Activated CD8-positive, alpha-beta memory T cell treated with anti-CD3 and anti-CD28 coated beads, Interleukin-2, amount 10 ng/mL, durations not matched to agents 7 days and 5 days (primary cell): Measurements from ENCODE around the gene CARMIL1. TPM values are rescaled to one million over a fixed set of nuclear protein-coding genes. Genes with fewer than 3 reads are reported as not detected.

Source experiments
- ATAC-seq: fragments of 150-1000 bp; cut with Tn5 transposase; one replicate; pipeline ENCODE4 v1.10.0; 2021; ENCODE audit warnings: moderate library complexity
- CTCF ChIA-PET: fragments of 350-600 bp; sonication (Branson Sonifier 250); formaldehyde crosslinking; loops from one replicate; lab custom pipeline; 2021; ENCODE audit warnings: antibody characterized with exemption; lab: Charles Lee
- DNase-seq: peaks from one replicate; pipeline ENCODE4 v3.0.0-alpha.2; 2020
- H3K27ac Mint-ChIP-seq: one replicate; pipeline ENCODE4 v1.8.0; 2021; ENCODE audit warnings: mild to moderate bottlenecking, mixed read lengths
- H3K27me3 Mint-ChIP-seq: one replicate; pipeline ENCODE4 v1.8.0; 2021; ENCODE audit warnings: mixed read lengths
- H3K36me3 Mint-ChIP-seq: one replicate; pipeline ENCODE4 v1.8.0; 2021; ENCODE audit warnings: mild to moderate bottlenecking, mixed read lengths
- H3K4me1 Mint-ChIP-seq: one replicate; pipeline ENCODE4 v1.8.0; 2021; ENCODE audit warnings: mixed read lengths
- H3K4me3 Mint-ChIP-seq: one replicate; pipeline ENCODE4 v1.8.0; 2021; ENCODE audit warnings: mild to moderate bottlenecking, moderate library complexity, mixed read lengths
- H3K9me3 Mint-ChIP-seq: one replicate; pipeline ENCODE4 v1.8.0; 2022; ENCODE audit warnings: low read depth, mixed read lengths
- total RNA-seq, 2 experiments: library from RNA; stranded (reverse); gene quantifications; one replicate each; pipeline ENCODE4 v1.2.3, GENCODE V29; 2021

Gene CARMIL1
- total RNA-seq, 2 experiments from 2014 or later, result 3.4 to 3.8 TPM

DNA sequence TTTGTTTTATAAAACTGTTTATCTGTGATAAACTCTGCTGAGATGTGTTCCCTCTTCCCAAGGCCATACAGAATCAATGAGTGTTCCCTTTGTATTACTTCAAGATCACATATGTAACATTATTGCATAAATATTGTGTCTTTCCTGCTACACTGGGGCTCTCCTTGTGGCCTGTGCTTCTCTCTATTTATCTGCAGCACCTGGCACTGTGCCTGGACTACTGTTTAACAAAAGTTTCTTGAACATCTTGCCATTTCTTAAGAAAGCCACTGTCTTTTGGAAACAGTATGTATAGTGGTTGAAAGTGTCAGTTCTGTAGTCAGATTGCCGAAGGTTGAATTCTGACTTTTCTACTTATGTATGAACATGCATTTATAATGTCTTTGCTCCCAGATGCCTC lies 203.8 kb downstream of the CARMIL1 start:
- Mint-ChIP-seq H3K4me3 (no peak overlapping the region), H3K36me3 (no peaks in the 10 kb centered on the region), H3K9me3 (no peaks in the 10 kb centered on the region), H3K27ac (no peak overlapping the region), H3K4me1 (no peaks in the 10 kb centered on the region), H3K27me3 (no peaks in the 10 kb centered on the region)
- CTCF ChIA-PET, result no interaction called here
- ATAC-seq, result no peak
- DNase-seq, result no peak

DNA sequence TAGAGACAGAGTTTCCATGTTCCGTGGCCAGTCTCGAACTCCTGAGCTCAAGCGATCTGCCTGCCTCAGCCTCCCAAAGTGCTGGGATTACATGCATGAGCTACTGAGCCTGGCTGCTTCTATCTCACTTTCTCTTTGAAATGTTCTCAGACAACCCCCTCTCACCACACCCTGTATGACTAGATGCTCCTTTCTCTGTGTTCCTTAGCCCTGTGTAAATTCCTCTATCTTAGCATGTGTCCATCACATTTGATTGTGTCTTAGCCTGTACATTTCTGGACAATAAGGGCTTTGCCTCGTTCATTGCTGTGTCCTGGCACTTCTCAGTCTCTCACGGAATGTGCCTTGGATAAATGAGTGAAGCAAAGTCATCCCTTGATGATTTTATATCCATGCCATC lies 204.8 kb downstream of the CARMIL1 start:
- DNase-seq (no peak), ATAC-seq (no peak)
- no peaks in the 10 kb centered on the region for H3K4me1 Mint-ChIP-seq
- H3K27ac Mint-ChIP-seq, result no peak overlapping the region
- CTCF ChIA-PET, result interaction anchor here (1.7 kb wide), 1 partner anchor 205 kb away, joined by 5 read pairs; the partner anchor contains the start of gene CARMIL1
- no peaks in the 10 kb centered on the region for H3K27me3 Mint-ChIP-seq
- no peak overlapping the region for H3K4me3 Mint-ChIP-seq
- no peaks in the 10 kb centered on the region for H3K36me3 Mint-ChIP-seq
- H3K9me3 Mint-ChIP-seq, result no peaks in the 10 kb centered on the region

DNA sequence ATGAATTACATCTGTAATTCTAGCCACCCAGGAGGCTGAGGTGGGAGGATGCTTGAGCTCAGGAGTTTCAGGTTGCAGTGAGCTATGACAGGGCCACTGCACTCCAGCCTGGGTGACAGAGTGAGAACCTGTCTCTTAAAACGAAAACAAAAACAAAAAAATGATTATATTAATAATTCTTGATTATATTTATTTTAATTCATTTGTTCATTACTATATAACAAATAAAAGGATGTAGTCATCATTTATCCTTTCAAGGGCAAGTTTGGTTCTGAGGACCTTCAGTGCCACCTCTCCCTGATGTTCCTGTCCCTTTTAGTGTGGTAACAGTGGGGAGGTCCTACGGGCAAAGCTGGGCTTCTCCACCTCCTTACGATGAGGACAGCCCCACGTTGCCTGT lies 205.7 kb downstream of the CARMIL1 start:
- CTCF ChIA-PET, result interaction anchor here (1.7 to 8.8 kb wide), 3 partner anchors 145 to 220 kb away, joined by 5 to 94 read pairs (median 5); partner anchors contain the start of gene CARMIL1
- H3K4me3 Mint-ChIP-seq, result no peak overlapping the region

GRCh38 chr6:25485821-25486534 lies 206.8 kb downstream of the CARMIL1 start:
- Mint-ChIP-seq H3K4me1 (peaks cover 4% of the 10 kb centered on the region), H3K4me3 (no peak overlapping the region), H3K27me3 (no peaks in the 10 kb centered on the region), H3K9me3 (no peaks in the 10 kb centered on the region), H3K36me3 (no peaks in the 10 kb centered on the region), H3K27ac (no peak overlapping the region)
- ATAC-seq (no peak), DNase-seq (no peak)
- CTCF ChIA-PET, result interaction anchor here (0.5 to 8.8 kb wide), 4 partner anchors 146 to 221 kb away, joined by 4 to 104 read pairs (median 50); partner anchors contain the start of gene CARMIL1

More for the DNA sequence above, 205.7 kb downstream of the CARMIL1 start:
- DNase-seq (no peak), ATAC-seq (no peak)
- Mint-ChIP-seq H3K27ac (no peak overlapping the region), H3K4me1 (peaks cover 3% of the 10 kb centered on the region), H3K27me3 (no peaks in the 10 kb centered on the region), H3K9me3 (no peaks in the 10 kb centered on the region), H3K36me3 (no peaks in the 10 kb centered on the region)

GRCh38 chr6:25486550-25486949 lies 207.4 kb downstream of the CARMIL1 start:
- H3K27ac Mint-ChIP-seq, result no peak overlapping the region
- no peak for ATAC-seq
- no peaks in the 10 kb centered on the region for H3K27me3 Mint-ChIP-seq
- CTCF ChIA-PET, result interaction anchor here (1.0 to 8.8 kb wide), 3 partner anchors 208 to 263 kb away, joined by 5 to 104 read pairs (median 94); partner anchors contain the start of gene CARMIL1
- no peak overlapping the region for H3K4me3 Mint-ChIP-seq
- no peak for DNase-seq
- H3K36me3 Mint-ChIP-seq, result no peaks in the 10 kb centered on the region
- H3K9me3 Mint-ChIP-seq, result no peaks in the 10 kb centered on the region
- peaks cover 4% of the 10 kb centered on the region for H3K4me1 Mint-ChIP-seq

DNA sequence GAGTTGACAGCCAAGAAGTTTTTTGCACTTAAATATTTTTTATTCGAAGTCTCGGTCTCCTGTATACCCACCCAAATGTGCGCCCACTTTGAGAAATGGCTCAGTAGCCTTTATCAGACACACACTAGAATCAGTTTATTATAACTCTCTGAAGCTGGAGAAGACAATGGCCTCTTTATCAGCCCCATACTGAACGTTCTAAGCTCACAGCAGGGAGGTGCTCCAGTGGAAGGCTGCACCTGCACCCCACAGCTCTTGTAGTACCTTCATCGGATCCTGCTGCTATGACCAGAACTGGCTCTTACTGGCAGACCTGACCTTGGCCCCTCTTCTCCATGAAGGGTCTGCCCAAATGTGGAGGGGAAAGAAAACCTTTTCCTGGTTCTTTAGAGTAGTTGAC lies 207.8 kb downstream of the CARMIL1 start:
- Mint-ChIP-seq H3K9me3 (no peaks in the 10 kb centered on the region), H3K27ac (no peak overlapping the region), H3K4me1 (peaks cover 4% of the 10 kb centered on the region), H3K36me3 (no peaks in the 10 kb centered on the region), H3K27me3 (no peaks in the 10 kb centered on the region), H3K4me3 (no peak overlapping the region)
- CTCF ChIA-PET, result interaction anchor here (1.0 to 8.8 kb wide), 3 partner anchors 208 to 263 kb away, joined by 5 to 104 read pairs (median 94); partner anchors contain the start of gene CARMIL1
- no peak for DNase-seq
- ATAC-seq, result no peak

DNA sequence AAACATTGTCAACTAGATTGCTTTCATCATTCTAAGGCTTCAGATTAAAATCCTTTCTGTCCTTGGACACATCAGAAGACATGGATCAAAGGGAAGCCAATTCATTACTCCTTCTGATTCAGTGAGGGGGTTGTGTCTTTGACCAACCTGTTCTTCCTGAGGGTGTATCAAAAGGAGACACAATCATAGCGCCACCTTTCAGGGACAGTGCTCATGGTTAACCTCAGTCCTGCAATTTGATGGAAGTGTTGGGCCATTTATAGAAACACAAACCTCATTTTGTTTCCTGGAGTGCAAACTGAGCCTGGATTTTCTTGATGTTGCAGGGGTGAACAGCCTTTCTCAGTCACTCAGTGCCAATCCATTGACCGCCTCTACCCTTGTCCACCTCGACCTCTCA lies 209.0 kb downstream of the CARMIL1 start:
- Mint-ChIP-seq H3K27ac (no peak overlapping the region), H3K9me3 (no peaks in the 10 kb centered on the region), H3K4me1 (peaks cover 4% of the 10 kb centered on the region), H3K4me3 (no peak overlapping the region), H3K36me3 (no peaks in the 10 kb centered on the region), H3K27me3 (no peaks in the 10 kb centered on the region)
- ATAC-seq (no peak), DNase-seq (no peak)
- CTCF ChIA-PET, result interaction anchor here (7.1 to 8.8 kb wide), 2 partner anchors 210 to 223 kb away, joined by 94 to 104 read pairs; partner anchors contain the start of gene CARMIL1

DNA sequence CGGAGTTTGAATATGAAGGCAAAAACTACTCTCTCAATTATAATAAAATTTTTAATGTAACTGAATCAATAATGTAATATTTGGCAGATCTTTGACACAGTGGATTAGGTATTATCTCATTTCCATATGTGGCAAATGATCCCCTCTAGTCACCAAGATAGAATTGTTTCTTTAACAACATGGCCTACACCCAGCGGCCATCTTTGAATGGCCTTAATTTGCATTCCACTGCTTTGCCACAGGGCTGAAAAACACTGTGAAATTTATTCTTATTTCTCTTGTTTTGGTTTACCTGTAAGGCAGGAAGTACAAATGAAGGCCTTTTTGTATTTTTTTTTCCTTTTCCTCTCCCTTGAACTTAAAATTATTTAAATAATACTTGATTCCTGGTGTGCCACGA lies 210.2 kb downstream of the CARMIL1 start:
- no peaks in the 10 kb centered on the region for H3K9me3 Mint-ChIP-seq
- H3K27ac Mint-ChIP-seq, result no peak overlapping the region
- H3K27me3 Mint-ChIP-seq, result no peaks in the 10 kb centered on the region
- CTCF ChIA-PET, result interaction anchor here (0.7 to 8.8 kb wide), 36 partner anchors 8 to 266 kb away, joined by 3 to 104 read pairs (median 4); partner anchors contain the start of gene CARMIL1
- peaks cover 4% of the 10 kb centered on the region for H3K4me1 Mint-ChIP-seq
- ATAC-seq, result no peak
- no peak overlapping the region for H3K4me3 Mint-ChIP-seq
- no peaks in the 10 kb centered on the region for H3K36me3 Mint-ChIP-seq
- DNase-seq, result no peak

GRCh38 chr6:25490018-25490801 lies 211.0 kb downstream of the CARMIL1 start:
- Mint-ChIP-seq H3K27ac (no peak overlapping the region), H3K4me1 (peaks cover 4% of the 10 kb centered on the region), H3K4me3 (no peak overlapping the region), H3K36me3 (no peaks in the 10 kb centered on the region), H3K27me3 (no peaks in the 10 kb centered on the region), H3K9me3 (no peaks in the 10 kb centered on the region)
- ATAC-seq (peak; percentile 79), DNase-seq (peak; percentile 79)
- CTCF ChIA-PET, result interaction anchor here (0.7 to 8.8 kb wide), 44 partner anchors 9 to 267 kb away, joined by 3 to 104 read pairs (median 4); partner anchors contain the start of gene CARMIL1

DNA sequence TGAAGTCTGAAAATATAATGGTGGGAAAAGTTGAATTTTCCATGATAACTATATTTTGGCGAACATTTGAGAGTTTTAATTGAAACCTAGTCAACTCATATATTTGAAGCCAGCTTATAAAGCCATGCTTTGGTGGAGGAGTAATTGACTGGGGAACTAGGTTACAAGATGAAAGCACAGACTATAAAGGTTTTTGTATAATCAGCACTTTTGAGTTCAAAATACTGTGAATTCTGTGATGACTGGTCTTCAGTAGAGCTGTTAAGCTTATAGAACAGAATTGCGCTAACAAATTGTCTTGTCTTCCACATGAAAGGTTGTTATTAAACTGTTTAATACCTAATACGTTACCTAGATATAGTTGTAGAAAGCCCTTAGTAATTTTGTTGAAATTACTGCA lies 213.8 kb downstream of the CARMIL1 start:
- Mint-ChIP-seq H3K27ac (no peak overlapping the region), H3K9me3 (no peaks in the 10 kb centered on the region), H3K4me3 (no peak overlapping the region), H3K27me3 (no peaks in the 10 kb centered on the region), H3K4me1 (peaks cover 4% of the 10 kb centered on the region), H3K36me3 (no peaks in the 10 kb centered on the region)
- DNase-seq, result no peak
- ATAC-seq, result no peak
- CTCF ChIA-PET, result interaction anchor here (4.0 to 8.8 kb wide), 2 partner anchors 228 to 269 kb away, joined by 30 to 94 read pairs; no protein-coding TSS in a partner anchor

- DNase-seq (no peak), ATAC-seq (no peak)
- Mint-ChIP-seq H3K9me3 (no peaks in the 10 kb centered on the region), H3K4me1 (peaks cover 4% of the 10 kb centered on the region), H3K36me3 (no peaks in the 10 kb centered on the region), H3K27me3 (no peaks in the 10 kb centered on the region), H3K4me3 (no peak overlapping the region), H3K27ac (no peak overlapping the region)
- CTCF ChIA-PET, result interaction anchor here (1.0 to 2.8 kb wide), 2 partner anchors 215 to 229 kb away, joined by 3 to 17 read pairs; partner anchors contain the start of gene CARMIL1
These were observed 215.3 kb downstream of the CARMIL1 start for GRCh38 chr6:25494469-25494868.

DNA sequence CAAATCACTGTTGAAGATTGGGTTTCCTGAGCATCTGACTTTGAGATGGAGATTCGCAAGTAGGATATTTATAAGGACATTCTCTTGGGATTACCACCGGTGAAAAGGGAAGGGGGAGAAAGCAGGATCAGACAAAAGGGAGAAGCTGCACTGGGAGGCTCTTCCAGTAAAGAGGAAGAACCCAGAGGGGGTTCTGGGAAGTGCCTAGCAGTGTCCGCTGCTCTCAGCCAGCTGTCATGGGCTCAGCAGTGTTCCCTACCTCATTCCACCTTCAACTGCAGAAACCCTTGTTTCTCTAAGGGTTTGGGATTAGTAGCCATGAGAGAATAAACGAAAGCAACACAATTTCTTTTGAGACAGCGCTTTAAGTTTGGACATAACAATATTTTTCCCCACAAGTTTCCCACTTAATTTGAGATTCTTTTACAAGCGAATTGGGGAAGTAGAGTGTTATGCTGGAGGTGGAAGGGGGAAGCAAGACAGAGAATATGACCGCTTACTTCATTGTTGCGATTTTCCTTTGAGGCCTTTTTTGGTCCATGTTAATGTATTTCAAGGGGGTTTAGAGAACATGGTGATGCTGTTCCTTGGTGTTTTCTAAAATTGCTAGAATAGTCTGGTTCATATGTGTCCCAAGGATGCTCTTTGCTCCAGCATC lies 218.3 kb downstream of the CARMIL1 start:
- no peaks in the 10 kb centered on the region for H3K9me3 Mint-ChIP-seq
- ATAC-seq (no peak), DNase-seq (no peak)
- no peaks in the 10 kb centered on the region for H3K27me3 Mint-ChIP-seq
- no peak overlapping the region for H3K27ac Mint-ChIP-seq
- no peaks in the 10 kb centered on the region for H3K36me3 Mint-ChIP-seq
- no peaks in the 10 kb centered on the region for H3K4me1 Mint-ChIP-seq
- H3K4me3 Mint-ChIP-seq, result no peak overlapping the region
- CTCF ChIA-PET, result no interaction called here

DNA sequence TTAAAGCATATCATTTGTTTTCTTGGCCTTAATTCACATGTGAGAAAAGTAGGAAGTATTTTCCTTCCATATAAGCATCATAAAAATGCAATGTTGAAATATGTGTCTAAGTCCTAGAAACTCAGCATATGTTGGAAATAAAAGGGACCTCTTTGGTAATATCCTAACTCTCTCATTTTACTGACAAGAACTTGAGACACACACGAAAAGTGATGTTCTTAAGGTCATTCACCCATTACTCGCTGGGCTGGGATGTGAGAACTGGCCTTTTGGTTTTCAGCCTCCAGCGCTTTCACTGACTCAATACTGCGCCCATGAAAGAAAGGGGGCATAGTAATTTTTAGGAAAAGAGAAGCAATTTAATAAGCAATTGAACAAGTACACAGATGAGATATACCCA lies 219.3 kb downstream of the CARMIL1 start:
- Mint-ChIP-seq H3K4me1 (no peaks in the 10 kb centered on the region), H3K27ac (no peak overlapping the region), H3K27me3 (no peaks in the 10 kb centered on the region), H3K9me3 (no peaks in the 10 kb centered on the region), H3K36me3 (no peaks in the 10 kb centered on the region), H3K4me3 (no peak overlapping the region)
- DNase-seq (no peak), ATAC-seq (no peak)
- CTCF ChIA-PET, result interaction anchor here (1.7 kb wide), 1 partner anchor 9 kb away, joined by 5 read pairs; no protein-coding TSS in a partner anchor
